A673 (cell line): ENCODE data around the gene ATP10A. TPM values are rescaled to one million over a fixed set of nuclear protein-coding genes. Genes with fewer than 3 reads are reported as not detected.
"Not testable (repeated sequence)": the region's sequence is repeated elsewhere in the genome, so short reads cannot be mapped to it uniquely, and the experiment has no call there.

Source experiments
- BruUV-seq: library from RNA; stranded (reverse); fragments of 400-500 nt; replicated peaks from 2 replicates; lab custom pipeline; 2021; lab: Mats Ljungman, UMichigan
- CTCF ChIA-PET: fragments of 300-600 bp; sonication (Branson Sonifier 250); formaldehyde crosslinking; loops from one replicate; lab custom pipeline; 2022; ENCODE audit warnings: antibody characterized with exemption; lab: Charles Lee
- POLR2A ChIA-PET: fragments of 300-600 bp; sonication (Branson Sonifier 250); formaldehyde crosslinking; loops from one replicate; lab custom pipeline; 2022; ENCODE audit warnings: antibody characterized with exemption; ENCODE audit not compliant: low non-redundant PET; lab: Charles Lee
- DNase-seq: peaks from one replicate; pipeline ENCODE4 v3.0.0-alpha.2; 2015; ENCODE audit warnings: low spot score
- H3K27ac ChIP-seq: fragments of 200-600 bp; sonication (generic); 2 replicates; pipeline ENCODE4 v1.5.1; 2016; ENCODE audit warnings: mixed run types, low read depth, mild to moderate bottlenecking, mixed read lengths, antibody characterized with exemption, low read length; ENCODE audit not compliant: poor library complexity, severe bottlenecking
- H3K27me3 ChIP-seq: fragments of 200-600 bp; sonication (generic); replicated peaks from 2 replicates; pipeline ENCODE4 v1.6.1; 2017; ENCODE audit warnings: mixed run types, low read depth, mild to moderate bottlenecking, mixed read lengths, antibody characterized with exemption, low read length; ENCODE audit not compliant: insufficient read depth, poor library complexity
- H3K36me3 ChIP-seq: fragments of 200-600 bp; sonication (generic); 2 replicates; pipeline ENCODE4 v1.6.1; 2016; ENCODE audit warnings: mixed run types, mild to moderate bottlenecking, mixed read lengths, antibody characterized with exemption, low read length; ENCODE audit not compliant: insufficient read depth, poor library complexity, severe bottlenecking
- H3K4me1 ChIP-seq: fragments of 200-600 bp; sonication (generic); 2 replicates; pipeline ENCODE4 v1.6.1; 2017; ENCODE audit warnings: mixed run types, mild to moderate bottlenecking, mixed read lengths, antibody characterized with exemption, low read length; ENCODE audit not compliant: insufficient read depth, poor library complexity, severe bottlenecking
- H3K4me3 ChIP-seq: fragments of 200-600 bp; sonication (generic); 2 replicates; pipeline ENCODE4 v1.5.1; 2016; ENCODE audit warnings: low read depth, mixed run types, mild to moderate bottlenecking, mixed read lengths, low read length; ENCODE audit not compliant: poor library complexity, severe bottlenecking
- H3K9me3 ChIP-seq: fragments of 200-600 bp; sonication (generic); 2 replicates; pipeline ENCODE4 v1.6.1; 2016; ENCODE audit warnings: mixed run types, low read depth, mild to moderate bottlenecking, mixed read lengths, antibody characterized with exemption, low read length; ENCODE audit not compliant: poor library complexity, severe bottlenecking
- CTCF ChIP-seq: fragments of 300-800, 200-600 bp; sonication (generic); conservative IDR thresholded peaks from 2 replicates; pipeline ENCODE4 v1.5.1; 2017; ENCODE audit warnings: low read depth, mild to moderate bottlenecking, antibody characterized with exemption, low read length, moderate library complexity, mixed read lengths
- EZH2 ChIP-seq: fragments of 200-600 bp; sonication (generic); IDR thresholded peaks from 2 replicates; pipeline ENCODE4 v1.6.1; 2017; ENCODE audit warnings: borderline replicate concordance, low read depth, mild to moderate bottlenecking, mixed read lengths, antibody characterized with exemption, low read length; ENCODE audit not compliant: poor library complexity, severe bottlenecking
- intact Hi-C: fragments of 100-400 bp; cut with micrococcal nuclease; formaldehyde crosslinking; loops from one replicate; pipeline ENCODE4 v1.10.0; 2022; ENCODE audit not compliant: unreplicated experiment
- total RNA-seq: library from RNA; stranded (reverse); gene quantifications from 2 replicates; pipeline ENCODE4 v1.2.3, GENCODE V29; 2021

The ATP10A gene
- total RNA-seq, 1 experiment from 2014 or later = not detected

- Histone ChIP-seq H3K27me3 (no peaks in the 10 kb centered on the region), H3K9me3 (peaks cover 23% of the 10 kb centered on the region), H3K36me3 (no peaks in the 10 kb centered on the region), H3K27ac (no peak overlapping the region), H3K4me3 (no peak overlapping the region), H3K4me1 (no peaks in the 10 kb centered on the region)
- TF ChIP-seq CTCF (no peak), EZH2 (no peak)
- ChIA-PET CTCF (no interaction called here), POLR2A (no interaction called here)
- DNase-seq = no peak
- no TSS peak for BruUV-seq
- intact Hi-C loops = no loop called here
Observed at GRCh38 chr15:25643120-25643519, 220.0 kb downstream of the ATP10A start.

DNA sequence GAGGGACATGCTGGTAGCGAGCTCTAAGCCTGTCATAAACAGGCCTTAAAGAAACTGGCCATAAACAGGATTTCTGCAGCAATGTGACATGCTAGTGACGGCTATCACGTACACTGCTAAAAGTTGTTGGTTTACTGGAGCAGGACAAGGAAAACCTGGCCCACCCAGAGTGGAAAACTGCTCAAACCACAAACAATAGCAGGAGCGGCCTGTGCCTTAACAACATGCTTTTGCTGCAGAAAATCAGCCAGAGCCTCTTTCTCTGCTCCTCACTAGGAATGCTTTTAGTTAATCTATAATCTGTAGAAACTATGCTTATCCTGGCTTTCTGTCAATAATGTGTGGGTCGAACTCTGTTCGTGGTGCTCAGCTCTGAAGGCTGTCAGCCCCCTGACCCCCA is 221.4 kb downstream of the ATP10A start:
- Histone ChIP-seq H3K4me3 (no peak overlapping the region), H3K36me3 (no peaks in the 10 kb centered on the region), H3K4me1 (no peaks in the 10 kb centered on the region), H3K27me3 (no peaks in the 10 kb centered on the region), H3K27ac (no peak overlapping the region), H3K9me3 (peaks cover 19% of the 10 kb centered on the region)
- BruUV-seq = no TSS peak
- ChIA-PET CTCF (no interaction called here), POLR2A (interaction anchor here (0.6 kb wide), 1 partner anchor 233 kb away, joined by 3 read pairs; no protein-coding TSS in a partner anchor)
- DNase-seq = no peak
- no peak for TF ChIP-seq EZH2
- TF ChIP-seq CTCF = no peak
- intact Hi-C loops = no loop called here

- Histone ChIP-seq H3K36me3 (no peaks in the 10 kb centered on the region), H3K4me3 (no peak overlapping the region), H3K4me1 (no peaks in the 10 kb centered on the region), H3K27me3 (no peaks in the 10 kb centered on the region), H3K9me3 (peaks cover 18% of the 10 kb centered on the region), H3K27ac (no peak overlapping the region)
- no TSS peak for BruUV-seq
- CTCF ChIA-PET = no interaction called here
- no peak for TF ChIP-seq EZH2
- TF ChIP-seq CTCF = no peak
- POLR2A ChIA-PET = interaction anchor here (0.5 to 0.6 kb wide), 2 partner anchors 29 to 233 kb away, joined by 3 to 4 read pairs; no protein-coding TSS in a partner anchor
- intact Hi-C loops = no loop called here
- DNase-seq = no peak
Observed at GRCh38 chr15:25641361-25641760, 221.8 kb downstream of the ATP10A start.

- H3K4me3 ChIP-seq, CTCF ChIA-PET, H3K27ac ChIP-seq, H3K4me1 ChIP-seq, intact Hi-C loops, H3K36me3 ChIP-seq, BruUV-seq, H3K27me3 ChIP-seq, DNase-seq: not testable (repeated sequence)
- peaks cover 18% of the 10 kb centered on the region for H3K9me3 ChIP-seq
- POLR2A ChIA-PET = interaction anchor here (0.5 kb wide), 1 partner anchor 29 kb away, joined by 4 read pairs; no protein-coding TSS in a partner anchor
Observed at GRCh38 chr15:25640959-25641358, 222.2 kb downstream of the ATP10A start.
